Measurements from ENCODE around the gene AOAH.

DNA sequence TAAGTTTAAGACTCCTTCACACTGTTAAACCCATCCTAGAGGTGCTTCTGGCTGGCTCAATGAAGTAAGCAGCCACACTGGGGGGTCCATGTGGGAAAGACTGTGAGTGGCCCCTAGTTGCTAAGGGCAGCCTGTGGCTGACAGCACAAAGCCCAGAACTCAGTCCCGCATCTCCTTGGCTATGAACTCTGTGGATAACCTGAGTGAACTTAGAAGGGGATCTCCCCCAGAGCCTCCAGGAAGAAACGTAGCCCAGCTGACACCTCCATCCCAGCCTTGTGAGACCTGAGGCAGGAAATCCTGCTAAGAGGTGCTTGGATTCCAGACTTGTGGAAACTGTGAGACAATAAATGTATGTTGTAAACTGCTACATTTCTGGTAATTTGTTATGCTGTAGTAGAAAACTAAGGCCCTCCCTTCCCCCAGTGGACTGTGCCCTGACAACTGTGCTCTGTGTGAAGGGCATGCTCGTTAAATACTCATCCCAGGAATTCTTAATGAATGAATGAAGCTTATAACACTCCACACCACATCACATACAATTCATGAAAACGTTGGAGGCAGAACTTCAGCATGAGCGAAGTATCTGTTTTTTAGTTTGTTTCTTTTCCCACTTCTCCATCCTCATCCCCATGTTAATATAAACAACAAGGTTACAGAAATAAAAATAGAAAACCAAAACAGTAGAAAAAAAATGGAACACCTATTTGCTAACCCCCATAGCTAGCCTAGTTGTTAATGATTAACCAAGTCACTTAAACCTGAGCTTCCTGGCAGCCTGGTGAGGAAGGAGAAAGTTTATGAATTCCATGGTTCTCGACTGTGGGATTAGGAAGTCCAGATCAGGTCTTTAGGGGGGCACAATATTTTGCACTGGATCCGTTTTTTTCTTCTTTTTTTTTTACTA is 36.8 kb upstream of the AOAH start:
- TF ChIP-seq, protein P1, sequence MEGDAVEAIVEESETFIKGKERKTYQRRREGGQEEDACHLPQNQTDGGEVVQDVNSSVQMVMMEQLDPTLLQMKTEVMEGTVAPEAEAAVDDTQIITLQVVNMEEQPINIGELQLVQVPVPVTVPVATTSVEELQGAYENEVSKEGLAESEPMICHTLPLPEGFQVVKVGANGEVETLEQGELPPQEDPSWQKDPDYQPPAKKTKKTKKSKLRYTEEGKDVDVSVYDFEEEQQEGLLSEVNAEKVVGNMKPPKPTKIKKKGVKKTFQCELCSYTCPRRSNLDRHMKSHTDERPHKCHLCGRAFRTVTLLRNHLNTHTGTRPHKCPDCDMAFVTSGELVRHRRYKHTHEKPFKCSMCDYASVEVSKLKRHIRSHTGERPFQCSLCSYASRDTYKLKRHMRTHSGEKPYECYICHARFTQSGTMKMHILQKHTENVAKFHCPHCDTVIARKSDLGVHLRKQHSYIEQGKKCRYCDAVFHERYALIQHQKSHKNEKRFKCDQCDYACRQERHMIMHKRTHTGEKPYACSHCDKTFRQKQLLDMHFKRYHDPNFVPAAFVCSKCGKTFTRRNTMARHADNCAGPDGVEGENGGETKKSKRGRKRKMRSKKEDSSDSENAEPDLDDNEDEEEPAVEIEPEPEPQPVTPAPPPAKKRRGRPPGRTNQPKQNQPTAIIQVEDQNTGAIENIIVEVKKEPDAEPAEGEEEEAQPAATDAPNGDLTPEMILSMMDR (IDR thresholded peaks at IDR 0.05): no peak
- no peak for TF ChIP-seq POLR2AphosphoS5 (IDR thresholded peaks at IDR 0.05)

Data from sigmoid colon (tissue), 4 donors.